GM19463 (cell line): ENCODE results near the gene CDKAL1.
"Not testable (repeated sequence)": the region's sequence is repeated elsewhere in the genome, so short reads cannot be mapped to it uniquely, and the experiment has no call there.

Experiments
- ATAC-seq: cut with Tn5 transposase; IDR thresholded peaks from one replicate; pipeline ENCODE4 v1.9.1; 2021; ENCODE audit warnings: mild to moderate bottlenecking, moderate library complexity; ENCODE audit not compliant: unreplicated experiment

CDKAL1 gene

GRCh38 chr6:21087188-21087587 is 552.9 kb downstream of the CDKAL1 start:
- no peak for ATAC-seq

- ATAC-seq: no peak
Observed at GRCh38 chr6:21091411-21091810, 557.2 kb downstream of the CDKAL1 start.

- ATAC-seq: not testable (repeated sequence)
Observed at GRCh38 chr6:21092231-21092772, 558.0 kb downstream of the CDKAL1 start.

GRCh38 chr6:21095462-21095861 is 561.2 kb downstream of the CDKAL1 start:
- no peak for ATAC-seq

GRCh38 chr6:21098134-21098533 is 563.9 kb downstream of the CDKAL1 start:
- no peak for ATAC-seq

- ATAC-seq: no peak
Observed at GRCh38 chr6:21098744-21099143, 564.5 kb downstream of the CDKAL1 start.

GRCh38 chr6:21099338-21100314 is 565.4 kb downstream of the CDKAL1 start:
- ATAC-seq: no peak

- ATAC-seq: no peak
Observed at GRCh38 chr6:21100991-21101390, 566.7 kb downstream of the CDKAL1 start.

GRCh38 chr6:21101694-21102093 is 567.4 kb downstream of the CDKAL1 start:
- no peak for ATAC-seq

GRCh38 chr6:21102201-21102600 is 567.9 kb downstream of the CDKAL1 start:
- ATAC-seq: no peak

GRCh38 chr6:21102624-21103023 is 568.4 kb downstream of the CDKAL1 start:
- ATAC-seq: no peak

GRCh38 chr6:21103626-21104224 is 569.5 kb downstream of the CDKAL1 start:
- no peak for ATAC-seq

GRCh38 chr6:21104288-21104687 is 570.0 kb downstream of the CDKAL1 start:
- ATAC-seq: no peak

- ATAC-seq: no peak
Observed at GRCh38 chr6:21107796-21108195, 573.5 kb downstream of the CDKAL1 start.

- ATAC-seq: no peak
Observed at GRCh38 chr6:21109391-21110178, 575.3 kb downstream of the CDKAL1 start.

GRCh38 chr6:21110684-21111083 is 576.4 kb downstream of the CDKAL1 start:
- no peak for ATAC-seq

GRCh38 chr6:21111093-21111725 is 577.0 kb downstream of the CDKAL1 start:
- no peak for ATAC-seq

- ATAC-seq: no peak
Observed at GRCh38 chr6:21115111-21115510, 580.9 kb downstream of the CDKAL1 start.

- no peak for ATAC-seq
Observed at GRCh38 chr6:21116736-21117135, 582.5 kb downstream of the CDKAL1 start.

GRCh38 chr6:21118216-21118780 is 584.0 kb downstream of the CDKAL1 start:
- no peak for ATAC-seq
